Activated CD8-positive, alpha-beta T cell treated with anti-CD3 and anti-CD28 coated beads for 36 hours (primary cell): ENCODE data around the gene CYP2C19. TPM values are rescaled to one million over a fixed set of nuclear protein-coding genes. Genes with fewer than 3 reads are reported as not detected.

Experiments
- ATAC-seq: fragments of 200-7000 bp; cut with Tn5 transposase; one replicate; pipeline ENCODE4 v1.10.0; 2021; ENCODE audit warnings: mild to moderate bottlenecking, moderate library complexity
- CTCF ChIA-PET: fragments of 350-600 bp; sonication (Branson Sonifier 250); formaldehyde crosslinking; loops from one replicate; lab custom pipeline; 2021; ENCODE audit warnings: antibody characterized with exemption; lab: Charles Lee
- POLR2A ChIA-PET: fragments of 350-600 bp; sonication (Branson Sonifier 250); formaldehyde crosslinking; loops from one replicate; lab custom pipeline; 2021; ENCODE audit warnings: antibody characterized with exemption; lab: Charles Lee
- DNase-seq: peaks from one replicate; pipeline ENCODE4 v3.0.0-alpha.2; 2020
- H3K27ac Mint-ChIP-seq: one replicate; pipeline ENCODE4 v1.8.0; 2021; ENCODE audit warnings: mild to moderate bottlenecking, mixed read lengths
- H3K27me3 Mint-ChIP-seq: one replicate; pipeline ENCODE4 v1.8.0; 2021; ENCODE audit warnings: mixed read lengths
- H3K36me3 Mint-ChIP-seq: one replicate; pipeline ENCODE4 v1.8.0; 2021; ENCODE audit warnings: low read depth, mixed read lengths
- H3K4me1 Mint-ChIP-seq: one replicate; pipeline ENCODE4 v1.8.0; 2021; ENCODE audit warnings: low read depth, mixed read lengths
- H3K4me3 Mint-ChIP-seq: one replicate; pipeline ENCODE4 v1.8.0; 2021; ENCODE audit warnings: mild to moderate bottlenecking, moderate library complexity, mixed read lengths
- H3K9me3 Mint-ChIP-seq: one replicate; pipeline ENCODE4 v1.8.0; 2021; ENCODE audit warnings: mixed read lengths
- CTCF ChIP-seq: fragments of 200-600 bp; IDR thresholded peaks from one replicate; pipeline ENCODE4 v1.8.0; 2022; ENCODE audit warnings: antibody characterized with exemption, mild to moderate bottlenecking
- intact Hi-C: fragments of 100-400 bp; cut with micrococcal nuclease; formaldehyde crosslinking; loops from one replicate; pipeline ENCODE4 v1.10.0; 2022
- total RNA-seq, 2 experiments: library from RNA; stranded (reverse); gene quantifications; one replicate each; pipeline ENCODE4 v1.2.3, GENCODE V29; 2021

CYP2C19 gene
- total RNA-seq, result not detected

GRCh38 chr10:94762393-94762792 lies at the start of gene CYP2C19:
TSS of gene CYP2C19 (plus strand) at chr10:94762681. CDS start at chr10:94762706, 25 bp downstream.
- ATAC-seq, result no peak
- DNase-seq, result no peak
- ChIA-PET POLR2A (no interaction called here), CTCF (no interaction called here)
- H3K27ac Mint-ChIP-seq, result no peak within 1 kb of the TSS
- no peaks in the 10 kb centered on the region for H3K36me3 Mint-ChIP-seq
- no peak for TF ChIP-seq CTCF
- intact Hi-C loops, result no loop called here
- no peaks in the 10 kb centered on the region for H3K4me1 Mint-ChIP-seq
- no peak within 1 kb of the TSS for H3K4me3 Mint-ChIP-seq
- H3K27me3 Mint-ChIP-seq, result no peaks in the 10 kb centered on the region
- peaks cover 1% of the 10 kb centered on the region for H3K9me3 Mint-ChIP-seq

GRCh38 chr10:94725871-94726270 lies 36.6 kb upstream of the CYP2C19 start:
- DNase-seq (no peak), ATAC-seq (no peak)
- intact Hi-C loops, result no loop called here
- ChIA-PET CTCF (no interaction called here), POLR2A (no interaction called here)
- no peak overlapping the region for H3K4me3 Mint-ChIP-seq
- no peaks in the 10 kb centered on the region for H3K9me3 Mint-ChIP-seq
- no peaks in the 10 kb centered on the region for H3K4me1 Mint-ChIP-seq
- TF ChIP-seq CTCF, result no peak
- no peak overlapping the region for H3K27ac Mint-ChIP-seq
- peaks cover 1% of the 10 kb centered on the region for H3K27me3 Mint-ChIP-seq
- H3K36me3 Mint-ChIP-seq, result no peaks in the 10 kb centered on the region

- no peak for DNase-seq
- no peak for ATAC-seq
- Mint-ChIP-seq H3K27ac (no peak overlapping the region), H3K9me3 (peaks cover 2% of the 10 kb centered on the region), H3K4me3 (no peak overlapping the region), H3K4me1 (no peaks in the 10 kb centered on the region), H3K27me3 (no peaks in the 10 kb centered on the region), H3K36me3 (no peaks in the 10 kb centered on the region)
- CTCF ChIA-PET, result no interaction called here
- no peak for TF ChIP-seq CTCF
- intact Hi-C loops, result no loop called here
- POLR2A ChIA-PET, result no interaction called here
Observed at GRCh38 chr10:94735197-94735596, 27.3 kb upstream of the CYP2C19 start.

GRCh38 chr10:94738588-94738987 lies 23.9 kb upstream of the CYP2C19 start:
- ChIA-PET CTCF (no interaction called here), POLR2A (no interaction called here)
- intact Hi-C loops, result no loop called here
- Mint-ChIP-seq H3K4me1 (no peaks in the 10 kb centered on the region), H3K9me3 (peaks cover 15% of the 10 kb centered on the region), H3K27me3 (no peaks in the 10 kb centered on the region), H3K4me3 (no peak overlapping the region), H3K36me3 (no peaks in the 10 kb centered on the region), H3K27ac (no peak overlapping the region)
- ATAC-seq, result no peak
- no peak for TF ChIP-seq CTCF
- DNase-seq, result no peak

- DNase-seq (no peak), ATAC-seq (no peak)
- Mint-ChIP-seq H3K36me3 (no peaks in the 10 kb centered on the region), H3K4me1 (no peaks in the 10 kb centered on the region), H3K9me3 (peaks cover 16% of the 10 kb centered on the region), H3K27me3 (no peaks in the 10 kb centered on the region), H3K27ac (no peak overlapping the region), H3K4me3 (no peak overlapping the region)
- ChIA-PET POLR2A (no interaction called here), CTCF (no interaction called here)
- intact Hi-C loops, result no loop called here
- TF ChIP-seq CTCF, result no peak
Observed at GRCh38 chr10:94747137-94747536, 15.3 kb upstream of the CYP2C19 start.
